Neural cell (in vitro differentiated cells): ENCODE measurements around the gene HIPK1. TPM values are rescaled to one million over a fixed set of nuclear protein-coding genes. Genes with fewer than 3 reads are reported as not detected.

Experiments
- H2AFZ ChIP-seq: fragments of 200-600, 300-800 bp; sonication (generic), shearing (Covaris generic); 2 replicates; pipeline ENCODE4 v1.6.0; 2014; ENCODE audit warnings: low read depth, mild to moderate bottlenecking, antibody characterized with exemption, low read length, moderate library complexity
- H3F3A ChIP-seq: fragments of 200-600 bp; shearing (Covaris generic); 2 replicates; pipeline ENCODE4 v1.6.1; 2016; ENCODE audit warnings: mild to moderate bottlenecking, moderate library complexity, mixed read lengths, antibody characterized with exemption, low read length; ENCODE audit not compliant: insufficient read depth, poor library complexity, severe bottlenecking
- H3K27ac ChIP-seq: fragments of 200-600, 300-800 bp; sonication (generic), shearing (Covaris generic); 2 replicates; pipeline ENCODE4 v1.5.1; 2014; ENCODE audit warnings: mild to moderate bottlenecking, low read length, moderate library complexity
- H3K27me3 ChIP-seq: fragments of 300-800, 200-600 bp; sonication (generic), shearing (Covaris generic); 2 replicates; pipeline ENCODE4 v1.6.0; 2014; ENCODE audit warnings: mild to moderate bottlenecking, low read depth, low read length, moderate library complexity; ENCODE audit not compliant: insufficient read depth
- H3K36me3 ChIP-seq: fragments of 300-800, 200-600 bp; sonication (generic), shearing (Covaris generic); 2 replicates; pipeline ENCODE4 v1.5.1; 2014; ENCODE audit warnings: mild to moderate bottlenecking, antibody characterized with exemption, low read length, moderate library complexity; ENCODE audit not compliant: insufficient read depth
- H3K4me2 ChIP-seq: fragments of 300-800, 200-600 bp; sonication (generic), shearing (Covaris generic); 2 replicates; pipeline ENCODE4 v1.6.0; 2014; ENCODE audit warnings: mild to moderate bottlenecking, low read length
- H3K4me3 ChIP-seq: fragments of 300-800, 200-600 bp; sonication (generic), shearing (Covaris generic); 2 replicates; pipeline ENCODE4 v1.5.1; 2014; ENCODE audit warnings: mild to moderate bottlenecking, low read length, moderate library complexity
- H3K79me2 ChIP-seq: fragments of 200-600 bp; shearing (Covaris generic); replicated peaks from 2 replicates; pipeline ENCODE4 v1.6.0; 2014; ENCODE audit warnings: mild to moderate bottlenecking, low read length, moderate library complexity; ENCODE audit not compliant: insufficient read depth
- H3K9ac ChIP-seq: fragments of 300-800, 200-600 bp; sonication (generic), shearing (Covaris generic); 2 replicates; pipeline ENCODE4 v1.6.1; 2016; ENCODE audit warnings: mild to moderate bottlenecking, low read length, mixed read lengths
- H3K9me2 ChIP-seq: fragments of 200-600 bp; shearing (Covaris generic); 2 replicates; pipeline ENCODE4 v1.6.1; 2016; ENCODE audit warnings: mild to moderate bottlenecking, low read length, mixed read lengths; ENCODE audit not compliant: insufficient read depth
- H3K9me3 ChIP-seq: fragments of 200-600, 300-800 bp; sonication (generic), shearing (Covaris generic); 2 replicates; pipeline ENCODE4 v1.6.1; 2016; ENCODE audit warnings: mild to moderate bottlenecking, mixed run types, low read length, moderate library complexity, mixed read lengths
- H4K20me1 ChIP-seq: fragments of 200-600 bp; shearing (Covaris generic); 2 replicates; pipeline ENCODE4 v1.6.1; 2016; ENCODE audit warnings: mild to moderate bottlenecking, mixed run types; ENCODE audit not compliant: insufficient read depth
- CTCF ChIP-seq: fragments of 450-650 bp; IDR thresholded peaks from 2 replicates; pipeline ENCODE4 v1.5.1; 2014; ENCODE audit warnings: antibody characterized with exemption, mild to moderate bottlenecking, moderate library complexity; ENCODE audit not compliant: poor library complexity, severe bottlenecking
- EP300 ChIP-seq: fragments of 450-650 bp; conservative IDR thresholded peaks from 2 replicates; pipeline ENCODE4 v1.6.1; 2014; ENCODE audit warnings: antibody characterized with exemption, mild to moderate bottlenecking, moderate library complexity; ENCODE audit not compliant: poor library complexity, severe bottlenecking
- EZH2 ChIP-seq: fragments of 200-600, 300-800 bp; shearing (Covaris generic), sonication (generic); IDR thresholded peaks from 2 replicates; pipeline ENCODE4 v1.6.1; 2014; ENCODE audit warnings: antibody characterized with exemption, low read length, borderline replicate concordance, mild to moderate bottlenecking; ENCODE audit not compliant: insufficient read depth, poor library complexity, severe bottlenecking
- MXI1 ChIP-seq: fragments of 450-650 bp; conservative IDR thresholded peaks from 2 replicates; pipeline ENCODE4 v1.6.1; 2014; ENCODE audit warnings: antibody characterized with exemption, mild to moderate bottlenecking; ENCODE audit not compliant: poor library complexity, severe bottlenecking
- POLR2AphosphoS5 ChIP-seq: IDR thresholded peaks from 2 replicates; pipeline ENCODE4 v1.6.1; 2012
- RAD21 ChIP-seq: fragments of 450-650 bp; conservative IDR thresholded peaks from 2 replicates; pipeline ENCODE4 v1.6.1; 2014; ENCODE audit warnings: antibody characterized with exemption, mild to moderate bottlenecking, moderate library complexity
- SMC3 ChIP-seq: fragments of 450-650 bp; conservative IDR thresholded peaks from 2 replicates; pipeline ENCODE4 v1.6.1; 2014; ENCODE audit warnings: antibody characterized with exemption, mild to moderate bottlenecking, moderate library complexity; ENCODE audit not compliant: poor library complexity
- TAF1 ChIP-seq: IDR thresholded peaks from 2 replicates; pipeline ENCODE4 v1.6.1; 2012; ENCODE audit warnings: low read depth
- polyA plus RNA-seq: library from polyadenylated mRNA; depleted of rRNA; stranded (reverse); fragments of >200 nt; gene quantifications from 2 replicates; pipeline ENCODE4 v1.2.3, GENCODE V29; 2014
- TF ChIP-seq, protein P1 (sequence below): IDR thresholded peaks from 2 replicates; pipeline ENCODE4 v1.6.1; 2012; ENCODE audit warnings: borderline replicate concordance

HIPK1 gene
- polyA plus RNA-seq, 1 donor from 2014 or later: 22.9 TPM

- Histone ChIP-seq H3K36me3 (no peaks in the 10 kb centered on the region), H2AFZ (no peak overlapping the region), H3K9ac (no peak overlapping the region), H3K27ac (no peak overlapping the region), H3K79me2 (no peaks in the 10 kb centered on the region), H4K20me1 (no peaks in the 10 kb centered on the region), H3K4me2 (no peak overlapping the region), H3K4me3 (no peak overlapping the region), H3F3A (no peaks in the 10 kb centered on the region), H3K9me3 (no peaks in the 10 kb centered on the region), H3K27me3 (no peaks in the 10 kb centered on the region), H3K9me2 (no peaks in the 10 kb centered on the region)
- TF ChIP-seq MXI1 (no peak), TAF1 (no peak), EZH2 (no peak), SMC3 (no peak), RAD21 (no peak), CTCF (no peak), EP300 (no peak), POLR2AphosphoS5 (no peak)
- TF ChIP-seq, protein P1, sequence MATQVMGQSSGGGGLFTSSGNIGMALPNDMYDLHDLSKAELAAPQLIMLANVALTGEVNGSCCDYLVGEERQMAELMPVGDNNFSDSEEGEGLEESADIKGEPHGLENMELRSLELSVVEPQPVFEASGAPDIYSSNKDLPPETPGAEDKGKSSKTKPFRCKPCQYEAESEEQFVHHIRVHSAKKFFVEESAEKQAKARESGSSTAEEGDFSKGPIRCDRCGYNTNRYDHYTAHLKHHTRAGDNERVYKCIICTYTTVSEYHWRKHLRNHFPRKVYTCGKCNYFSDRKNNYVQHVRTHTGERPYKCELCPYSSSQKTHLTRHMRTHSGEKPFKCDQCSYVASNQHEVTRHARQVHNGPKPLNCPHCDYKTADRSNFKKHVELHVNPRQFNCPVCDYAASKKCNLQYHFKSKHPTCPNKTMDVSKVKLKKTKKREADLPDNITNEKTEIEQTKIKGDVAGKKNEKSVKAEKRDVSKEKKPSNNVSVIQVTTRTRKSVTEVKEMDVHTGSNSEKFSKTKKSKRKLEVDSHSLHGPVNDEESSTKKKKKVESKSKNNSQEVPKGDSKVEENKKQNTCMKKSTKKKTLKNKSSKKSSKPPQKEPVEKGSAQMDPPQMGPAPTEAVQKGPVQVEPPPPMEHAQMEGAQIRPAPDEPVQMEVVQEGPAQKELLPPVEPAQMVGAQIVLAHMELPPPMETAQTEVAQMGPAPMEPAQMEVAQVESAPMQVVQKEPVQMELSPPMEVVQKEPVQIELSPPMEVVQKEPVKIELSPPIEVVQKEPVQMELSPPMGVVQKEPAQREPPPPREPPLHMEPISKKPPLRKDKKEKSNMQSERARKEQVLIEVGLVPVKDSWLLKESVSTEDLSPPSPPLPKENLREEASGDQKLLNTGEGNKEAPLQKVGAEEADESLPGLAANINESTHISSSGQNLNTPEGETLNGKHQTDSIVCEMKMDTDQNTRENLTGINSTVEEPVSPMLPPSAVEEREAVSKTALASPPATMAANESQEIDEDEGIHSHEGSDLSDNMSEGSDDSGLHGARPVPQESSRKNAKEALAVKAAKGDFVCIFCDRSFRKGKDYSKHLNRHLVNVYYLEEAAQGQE: no peak
These were observed 53.8 kb downstream of the HIPK1 start for GRCh38 chr1:113982949-113983348.

- H3K4me3 ChIP-seq: no peak overlapping the region
- H3K27ac ChIP-seq: no peak overlapping the region
- no peaks in the 10 kb centered on the region for H4K20me1 ChIP-seq
- H2AFZ ChIP-seq: no peak overlapping the region
- no peaks in the 10 kb centered on the region for H3K9me3 ChIP-seq
- TF ChIP-seq SMC3: no peak
- TF ChIP-seq, protein P1: no peak
- no peaks in the 10 kb centered on the region for H3K79me2 ChIP-seq
- H3K4me2 ChIP-seq: no peak overlapping the region
- no peaks in the 10 kb centered on the region for H3K36me3 ChIP-seq
- no peak overlapping the region for H3K9ac ChIP-seq
- H3K9me2 ChIP-seq: no peaks in the 10 kb centered on the region
- H3K27me3 ChIP-seq: no peaks in the 10 kb centered on the region
- no peaks in the 10 kb centered on the region for H3F3A ChIP-seq
These were observed 54.3 kb downstream of the HIPK1 start for GRCh38 chr1:113983391-113983790.
